HCT116 (cell line): ENCODE results near the gene KCND3. TPM values are rescaled to one million over a fixed set of nuclear protein-coding genes. Genes with fewer than 3 reads are reported as not detected.

ENCODE experiments used
- ATAC-seq: fragments of 200-7000 bp; cut with Tn5 transposase; 2 replicates; pipeline ENCODE4 v1.9.1; 2020; ENCODE audit warnings: mild to moderate bottlenecking, moderate library complexity
- BruUV-seq: library from RNA; stranded (reverse); fragments of 400-500 nt; replicated peaks from 2 replicates; lab custom pipeline; 2021; lab: Mats Ljungman, UMichigan
- CTCF ChIA-PET: fragments of 300-600 bp; sonication (Branson Sonifier 250); formaldehyde crosslinking; loops from one replicate; lab custom pipeline; 2021; ENCODE audit warnings: antibody characterized with exemption; lab: Charles Lee
- POLR2A ChIA-PET: fragments of 300-600, 350-600 bp; sonication (Branson Sonifier 250); formaldehyde crosslinking; loops from one replicate; lab custom pipeline; 2021; ENCODE audit warnings: antibody characterized with exemption; lab: Charles Lee
- RAD21 ChIA-PET, 2 experiments: fragments of 300-600 bp; sonication (Branson Sonifier 250); formaldehyde crosslinking; loops; one replicate each; lab custom pipeline; 2023; ENCODE audit warnings: low total read pairs in 2 of 2; ENCODE audit not compliant: uncharacterized antibody in 2 of 2, unreplicated experiment in 2 of 2, low non-redundant PET in 1 of 2; lab: Charles Lee
- DNase-seq: peaks from one replicate; pipeline ENCODE4 v3.0.0-alpha.2; 2010; ENCODE audit warnings: low read depth, low spot score
- H2AFZ ChIP-seq: fragments of 200-600 bp; shearing (Covaris generic), sonication (generic); 2 replicates; pipeline ENCODE4 v1.6.1; 2017; ENCODE audit warnings: low read depth, mixed run types, mixed read lengths, antibody characterized with exemption, low read length; ENCODE audit not compliant: poor library complexity, severe bottlenecking
- H3K27ac ChIP-seq: 2 replicates; pipeline ENCODE4 v1.5.1; 2012; ENCODE audit warnings: low read depth, low read length
- H3K27me3 ChIP-seq: fragments of 200-600 bp; sonication (generic); 2 replicates; pipeline ENCODE4 v1.6.1; 2016; ENCODE audit warnings: mixed run types, low read length, mixed read lengths; ENCODE audit not compliant: insufficient read depth
- H3K36me3 ChIP-seq, 2 experiments: fragments of 200-500 bp in 1 of 2; fragments of 200-600 bp in 1 of 2; sonication (Bioruptor generic) in 1 of 2; sonication (generic) in 1 of 2; 2 replicates each; pipeline versions ENCODE4 v1.5.1 to v1.6.1; 2014 to 2016; ENCODE audit warnings: low read length in 2 of 2, inconsistent platforms in 1 of 2, mixed read lengths in 1 of 2, mixed run types in 1 of 2; ENCODE audit not compliant: insufficient read depth in 2 of 2, control insufficient read depth in 1 of 2
- H3K4me1 ChIP-seq, 2 experiments: fragments of 200-600 bp in 1 of 2; sonication (generic) in 1 of 2; 2 replicates each; pipeline versions ENCODE4 v1.5.1 to v1.6.1; 2012 to 2017; ENCODE audit warnings: low read length in 2 of 2, inconsistent platforms in 1 of 2, mild to moderate bottlenecking in 1 of 2, mixed read lengths in 1 of 2, mixed run types in 1 of 2, moderate library complexity in 1 of 2; ENCODE audit not compliant: insufficient read depth in 2 of 2, control insufficient read depth in 1 of 2
- H3K4me2 ChIP-seq: fragments of 200-600 bp; sonication (generic); 2 replicates; pipeline ENCODE4 v1.6.1; 2017; ENCODE audit warnings: mixed run types, low read length, mixed read lengths
- H3K4me3 ChIP-seq, 2 experiments: fragments of 200-600 bp in 1 of 2; sonication (generic) in 1 of 2; replicated peaks in 1 of 2; 2 replicates each; pipeline ENCODE4 v1.5.1; 2011 to 2016; ENCODE audit warnings: low read length in 2 of 2, control low read depth in 1 of 2, low read depth in 1 of 2, mild to moderate bottlenecking in 1 of 2, mixed read lengths in 1 of 2, mixed run types in 1 of 2
- H3K79me2 ChIP-seq: fragments of 200-600 bp; sonication (generic); 2 replicates; pipeline ENCODE4 v1.6.1; 2017; ENCODE audit warnings: mild to moderate bottlenecking, mixed run types, low read length, moderate library complexity, mixed read lengths; ENCODE audit not compliant: insufficient read depth
- H3K9ac ChIP-seq: fragments of 200-600 bp; sonication (generic); 2 replicates; pipeline ENCODE4 v1.6.1; 2016; ENCODE audit warnings: low read length, mixed read lengths
- H3K9me2 ChIP-seq: fragments of 200-600 bp; sonication (generic), shearing (Covaris generic); 2 replicates; pipeline ENCODE4 v1.6.1; 2017; ENCODE audit warnings: mixed run types, mild to moderate bottlenecking, moderate library complexity; ENCODE audit not compliant: insufficient read depth
- H3K9me3 ChIP-seq, 2 experiments: fragments of 200-500 bp in 1 of 2; fragments of 200-600 bp in 1 of 2; sonication (Bioruptor generic) in 1 of 2; sonication (generic) in 1 of 2; 2 replicates each; pipeline ENCODE4 v1.6.1; 2014 to 2017; ENCODE audit warnings: low read length in 2 of 2, mixed read lengths in 2 of 2, inconsistent platforms in 1 of 2, low read depth in 1 of 2, mild to moderate bottlenecking in 1 of 2, mixed run types in 1 of 2, moderate library complexity in 1 of 2; ENCODE audit not compliant: control insufficient read depth in 1 of 2, insufficient read depth in 1 of 2
- H4K20me1 ChIP-seq: fragments of 200-600 bp; sonication (generic), shearing (Covaris generic); 2 replicates; pipeline ENCODE4 v1.6.1; 2017; ENCODE audit warnings: mixed run types, mild to moderate bottlenecking, moderate library complexity; ENCODE audit not compliant: insufficient read depth
- ATF3 ChIP-seq: IDR thresholded peaks from 2 replicates; pipeline ENCODE4 v1.6.1; 2012
- CBX3 ChIP-seq: IDR thresholded peaks from 2 replicates; pipeline ENCODE4 v1.6.1; 2012; ENCODE audit warnings: low read depth
- CEBPB ChIP-seq: IDR thresholded peaks from 2 replicates; pipeline ENCODE4 v1.6.1; 2012; ENCODE audit warnings: low read depth
- EGR1 ChIP-seq: IDR thresholded peaks from 2 replicates; pipeline ENCODE4 v1.6.1; 2012; ENCODE audit warnings: low read depth
- ELF1 ChIP-seq: IDR thresholded peaks from 2 replicates; pipeline ENCODE4 v1.6.1; 2012; ENCODE audit warnings: low read depth, borderline replicate concordance
- EZH2 ChIP-seq: fragments of 200-600 bp; sonication (generic); IDR thresholded peaks from 2 replicates; pipeline ENCODE4 v1.6.1; 2017; ENCODE audit warnings: antibody characterized with exemption, mixed run types
- EZH2phosphoT487 ChIP-seq: fragments of 200-600 bp; IDR thresholded peaks from 2 replicates; pipeline ENCODE4 v1.6.1; 2018; ENCODE audit warnings: antibody characterized with exemption, borderline replicate concordance
- FOSL1 ChIP-seq: IDR thresholded peaks from 2 replicates; pipeline ENCODE4 v1.6.1; 2012; ENCODE audit warnings: low read depth
- MAX ChIP-seq: IDR thresholded peaks from 2 replicates; pipeline ENCODE4 v1.6.1; 2012
- POLR2A ChIP-seq: IDR thresholded peaks from 2 replicates; pipeline ENCODE4 v1.7.0; 2011; ENCODE audit warnings: borderline replicate concordance; ENCODE audit not compliant: insufficient read depth, insufficient read length; ENCODE audit errors: extremely low read depth
- POLR2AphosphoS5 ChIP-seq: IDR thresholded peaks from 2 replicates; pipeline ENCODE4 v1.6.1; 2011; ENCODE audit warnings: mild to moderate bottlenecking, low read depth, low read length, moderate library complexity
- RAD21 ChIP-seq: IDR thresholded peaks from 2 replicates; pipeline ENCODE4 v1.6.1; 2012; ENCODE audit warnings: low read depth, mild to moderate bottlenecking
- SIN3A ChIP-seq: IDR thresholded peaks from 2 replicates; pipeline ENCODE4 v1.6.1; 2012; ENCODE audit warnings: low read depth
- SRF ChIP-seq: IDR thresholded peaks from 2 replicates; pipeline ENCODE4 v1.6.1; 2012; ENCODE audit warnings: low read depth
- TCF7L2 ChIP-seq: IDR thresholded peaks from 2 replicates; pipeline ENCODE4 v1.7.0; 2011; ENCODE audit warnings: borderline replicate concordance, inconsistent platforms; ENCODE audit not compliant: insufficient read depth, insufficient read length; ENCODE audit errors: extremely low read depth
- YY1 ChIP-seq: IDR thresholded peaks from 2 replicates; pipeline ENCODE4 v1.6.1; 2011; ENCODE audit warnings: low read length, low read depth, moderate library complexity, mild to moderate bottlenecking; ENCODE audit not compliant: insufficient replicate concordance; ENCODE audit errors: extremely low read depth
- ZNF274 ChIP-seq: fragments of 200-500 bp; sonication (Bioruptor generic); IDR thresholded peaks from 2 replicates; pipeline ENCODE4 v1.6.1; 2014; ENCODE audit warnings: mild to moderate bottlenecking, low read depth, low read length, inconsistent platforms
- intact Hi-C: fragments of 100-400 bp; cut with micrococcal nuclease; formaldehyde crosslinking; loops from 2 replicates; pipeline ENCODE4 v1.10.0; 2022
- total RNA-seq: library from RNA; stranded (reverse); gene quantifications from one replicate; pipeline ENCODE4 v1.2.1, GENCODE V29; 2021; ENCODE audit not compliant: unreplicated experiment
- TF ChIP-seq, protein P1 (sequence below): IDR thresholded peaks from 2 replicates; pipeline ENCODE4 v1.6.1; 2012; ENCODE audit warnings: low read depth
- TF ChIP-seq, protein P2 (sequence below), 3 experiments: fragments of 200-600 bp in 1 of 3; sonication (generic) in 1 of 3; IDR thresholded peaks in 2 of 3; conservative IDR thresholded peaks in 1 of 3; 2 replicates each; pipeline ENCODE4 v1.5.1; 2012 to 2017; ENCODE audit warnings: low read depth in 2 of 3, low read length in 2 of 3, antibody characterized with exemption in 1 of 3, borderline replicate concordance in 1 of 3, control low read depth in 1 of 3, mild to moderate bottlenecking in 1 of 3, mixed read lengths in 1 of 3, mixed run types in 1 of 3, moderate library complexity in 1 of 3; ENCODE audit not compliant: insufficient read depth in 1 of 3
- TF ChIP-seq, protein P3 (sequence below): IDR thresholded peaks from 2 replicates; pipeline ENCODE4 v1.6.1; 2011; ENCODE audit warnings: mild to moderate bottlenecking, low read length, moderate library complexity; ENCODE audit not compliant: insufficient replicate concordance; ENCODE audit errors: extremely low read depth

The KCND3 gene
- total RNA-seq, 1 experiment from 2014 or later, result 0.44 TPM

DNA sequence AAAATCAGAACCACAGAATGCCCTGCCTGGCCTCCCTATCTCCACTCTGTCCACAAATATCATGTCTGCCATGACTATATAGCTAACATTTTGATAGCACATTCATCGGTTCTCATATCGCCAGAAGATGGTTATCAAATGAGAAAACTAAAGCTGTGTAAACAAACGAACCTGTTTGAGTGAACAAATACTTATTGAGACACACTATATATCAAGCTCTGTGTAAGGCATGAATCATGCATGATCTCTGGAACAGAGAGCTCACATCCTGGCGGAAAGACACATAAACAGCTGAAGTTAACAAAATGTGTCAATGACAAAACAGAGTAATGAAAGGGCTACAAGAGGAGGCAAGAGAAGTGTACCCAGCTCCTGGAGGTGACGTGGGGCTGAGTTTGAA is 13.1 kb downstream of the KCND3 start:
- BruUV-seq, result no TSS peak
- Histone ChIP-seq H3K27me3 (peaks cover 75% of the 10 kb centered on the region), H3K4me1 (no peaks in the 10 kb centered on the region), H3K9me3 (no peaks in the 10 kb centered on the region), H2AFZ (no peak overlapping the region), H3K79me2 (no peaks in the 10 kb centered on the region), H3K36me3 (no peaks in the 10 kb centered on the region), H4K20me1 (no peaks in the 10 kb centered on the region), H3K9ac (no peak overlapping the region), H3K4me2 (no peak overlapping the region), H3K27ac (no peak overlapping the region), H3K4me3 (no peak overlapping the region), H3K9me2 (no peaks in the 10 kb centered on the region)
- no peak for ATAC-seq
- RAD21 ChIA-PET, result no interaction called here
- intact Hi-C loops, result no loop called here
- TF ChIP-seq YY1 (no peak), ATF3 (no peak), CBX3 (no peak), SRF (no peak), SIN3A (no peak), TCF7L2 (no peak), EZH2phosphoT487 (no peak), CEBPB (no peak), POLR2AphosphoS5 (no peak), ELF1 (no peak), RAD21 (no peak), FOSL1 (no peak), MAX (no peak), EGR1 (no peak), EZH2 (no peak), ZNF274 (no peak), POLR2A (no peak)
- TF ChIP-seq, protein P1, sequence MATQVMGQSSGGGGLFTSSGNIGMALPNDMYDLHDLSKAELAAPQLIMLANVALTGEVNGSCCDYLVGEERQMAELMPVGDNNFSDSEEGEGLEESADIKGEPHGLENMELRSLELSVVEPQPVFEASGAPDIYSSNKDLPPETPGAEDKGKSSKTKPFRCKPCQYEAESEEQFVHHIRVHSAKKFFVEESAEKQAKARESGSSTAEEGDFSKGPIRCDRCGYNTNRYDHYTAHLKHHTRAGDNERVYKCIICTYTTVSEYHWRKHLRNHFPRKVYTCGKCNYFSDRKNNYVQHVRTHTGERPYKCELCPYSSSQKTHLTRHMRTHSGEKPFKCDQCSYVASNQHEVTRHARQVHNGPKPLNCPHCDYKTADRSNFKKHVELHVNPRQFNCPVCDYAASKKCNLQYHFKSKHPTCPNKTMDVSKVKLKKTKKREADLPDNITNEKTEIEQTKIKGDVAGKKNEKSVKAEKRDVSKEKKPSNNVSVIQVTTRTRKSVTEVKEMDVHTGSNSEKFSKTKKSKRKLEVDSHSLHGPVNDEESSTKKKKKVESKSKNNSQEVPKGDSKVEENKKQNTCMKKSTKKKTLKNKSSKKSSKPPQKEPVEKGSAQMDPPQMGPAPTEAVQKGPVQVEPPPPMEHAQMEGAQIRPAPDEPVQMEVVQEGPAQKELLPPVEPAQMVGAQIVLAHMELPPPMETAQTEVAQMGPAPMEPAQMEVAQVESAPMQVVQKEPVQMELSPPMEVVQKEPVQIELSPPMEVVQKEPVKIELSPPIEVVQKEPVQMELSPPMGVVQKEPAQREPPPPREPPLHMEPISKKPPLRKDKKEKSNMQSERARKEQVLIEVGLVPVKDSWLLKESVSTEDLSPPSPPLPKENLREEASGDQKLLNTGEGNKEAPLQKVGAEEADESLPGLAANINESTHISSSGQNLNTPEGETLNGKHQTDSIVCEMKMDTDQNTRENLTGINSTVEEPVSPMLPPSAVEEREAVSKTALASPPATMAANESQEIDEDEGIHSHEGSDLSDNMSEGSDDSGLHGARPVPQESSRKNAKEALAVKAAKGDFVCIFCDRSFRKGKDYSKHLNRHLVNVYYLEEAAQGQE, result no peak
- TF ChIP-seq, protein P2, sequence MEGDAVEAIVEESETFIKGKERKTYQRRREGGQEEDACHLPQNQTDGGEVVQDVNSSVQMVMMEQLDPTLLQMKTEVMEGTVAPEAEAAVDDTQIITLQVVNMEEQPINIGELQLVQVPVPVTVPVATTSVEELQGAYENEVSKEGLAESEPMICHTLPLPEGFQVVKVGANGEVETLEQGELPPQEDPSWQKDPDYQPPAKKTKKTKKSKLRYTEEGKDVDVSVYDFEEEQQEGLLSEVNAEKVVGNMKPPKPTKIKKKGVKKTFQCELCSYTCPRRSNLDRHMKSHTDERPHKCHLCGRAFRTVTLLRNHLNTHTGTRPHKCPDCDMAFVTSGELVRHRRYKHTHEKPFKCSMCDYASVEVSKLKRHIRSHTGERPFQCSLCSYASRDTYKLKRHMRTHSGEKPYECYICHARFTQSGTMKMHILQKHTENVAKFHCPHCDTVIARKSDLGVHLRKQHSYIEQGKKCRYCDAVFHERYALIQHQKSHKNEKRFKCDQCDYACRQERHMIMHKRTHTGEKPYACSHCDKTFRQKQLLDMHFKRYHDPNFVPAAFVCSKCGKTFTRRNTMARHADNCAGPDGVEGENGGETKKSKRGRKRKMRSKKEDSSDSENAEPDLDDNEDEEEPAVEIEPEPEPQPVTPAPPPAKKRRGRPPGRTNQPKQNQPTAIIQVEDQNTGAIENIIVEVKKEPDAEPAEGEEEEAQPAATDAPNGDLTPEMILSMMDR (IDR thresholded peaks at IDR 0.05 in 2 of 3, conservative IDR thresholded peaks at IDR 0.05 in 1 of 3; ENCODE audit: borderline replicate concordance in 1 of 3, insufficient read depth in 1 of 3, low read depth in 2 of 3, low read length in 2 of 3), result no peak
- TF ChIP-seq, protein P3, sequence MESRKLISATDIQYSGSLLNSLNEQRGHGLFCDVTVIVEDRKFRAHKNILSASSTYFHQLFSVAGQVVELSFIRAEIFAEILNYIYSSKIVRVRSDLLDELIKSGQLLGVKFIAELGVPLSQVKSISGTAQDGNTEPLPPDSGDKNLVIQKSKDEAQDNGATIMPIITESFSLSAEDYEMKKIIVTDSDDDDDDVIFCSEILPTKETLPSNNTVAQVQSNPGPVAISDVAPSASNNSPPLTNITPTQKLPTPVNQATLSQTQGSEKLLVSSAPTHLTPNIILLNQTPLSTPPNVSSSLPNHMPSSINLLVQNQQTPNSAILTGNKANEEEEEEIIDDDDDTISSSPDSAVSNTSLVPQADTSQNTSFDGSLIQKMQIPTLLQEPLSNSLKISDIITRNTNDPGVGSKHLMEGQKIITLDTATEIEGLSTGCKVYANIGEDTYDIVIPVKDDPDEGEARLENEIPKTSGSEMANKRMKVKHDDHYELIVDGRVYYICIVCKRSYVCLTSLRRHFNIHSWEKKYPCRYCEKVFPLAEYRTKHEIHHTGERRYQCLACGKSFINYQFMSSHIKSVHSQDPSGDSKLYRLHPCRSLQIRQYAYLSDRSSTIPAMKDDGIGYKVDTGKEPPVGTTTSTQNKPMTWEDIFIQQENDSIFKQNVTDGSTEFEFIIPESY, result no peak
- CTCF ChIA-PET, result no interaction called here
- POLR2A ChIA-PET, result no interaction called here
- no peak for DNase-seq
